Breast epithelium (tissue), 3 donors: ENCODE results near the gene SKAP1.

Experiments used
- CTCF ChIP-seq, 3 donors: fragments of 450-650 bp; IDR thresholded peaks; one replicate each; pipeline ENCODE4 v1.5.1; 2016 to 2017; ENCODE audit warnings: antibody characterized with exemption in 3 of 3, mild to moderate bottlenecking in 3 of 3, moderate library complexity in 3 of 3
- POLR2A ChIP-seq: fragments of 450-650 bp; IDR thresholded peaks from one replicate; pipeline ENCODE4 v1.6.1; 2016; ENCODE audit warnings: antibody characterized with exemption, mild to moderate bottlenecking, moderate library complexity
- POLR2AphosphoS5 ChIP-seq, 3 donors: sonication (generic); formaldehyde crosslinking; IDR thresholded peaks; one replicate each; pipeline ENCODE4 v1.6.1; 2017; ENCODE audit warnings: antibody characterized with exemption in 3 of 3

- TF ChIP-seq POLR2AphosphoS5 (IDR thresholded peaks at IDR 0.05) (no peak), CTCF (IDR thresholded peaks at IDR 0.05) (no peak), POLR2A (no peak)
Observed at GRCh38 chr17:48468299-48468698, 38.3 kb upstream of the SKAP1 start.
